Kidney (tissue), 14 donors: ENCODE measurements around the gene ZMYND8. TPM values are rescaled to one million over a fixed set of nuclear protein-coding genes. Genes with fewer than 3 reads are reported as not detected.

Experiments
- DNase-seq, 5 donors: peaks; one replicate each; pipeline ENCODE4 v3.0.0-alpha.2; 2013 to 2020
- FAIRE-seq: peaks from 2 replicates; lab custom pipeline; 2012; peaks lifted over from hg19 to GRCh38; lab: Jason Lieb, UNC
- H3K27ac ChIP-seq, 2 donors: one replicate each; pipeline ENCODE4 v1.7.0; 2013; ENCODE audit warnings: low read depth in 2 of 2, low read length in 2 of 2, inconsistent platforms in 1 of 2
- H3K27me3 ChIP-seq: one replicate; pipeline ENCODE4 v1.7.1; 2013; ENCODE audit warnings: low read length, inconsistent platforms; ENCODE audit not compliant: control insufficient read depth, insufficient read depth
- H3K36me3 ChIP-seq, 3 donors: one replicate each; pipeline versions ENCODE4 v1.7.0 to v1.7.1; 2013; ENCODE audit warnings: low read length in 3 of 3, control low read depth in 1 of 3, inconsistent platforms in 1 of 3; ENCODE audit not compliant: insufficient read depth in 3 of 3, control insufficient read depth in 2 of 3
- H3K4me1 ChIP-seq, 3 donors: one replicate each; pipeline versions ENCODE4 v1.7.0 to v1.7.1; 2013; ENCODE audit warnings: low read length in 3 of 3, inconsistent platforms in 1 of 3, low read depth in 1 of 3; ENCODE audit not compliant: control insufficient read depth in 2 of 3, insufficient read depth in 2 of 3
- H3K4me3 ChIP-seq, 3 donors: one replicate each; pipeline versions ENCODE4 v1.7.0 to v1.8.1; 2013; ENCODE audit warnings: low read length in 3 of 3, control low read depth in 1 of 3, inconsistent platforms in 1 of 3
- H3K9ac ChIP-seq, 3 donors: one replicate each; pipeline versions ENCODE4 v1.7.0 to v1.7.1; 2013; ENCODE audit warnings: low read length in 3 of 3, control low read depth in 1 of 3, inconsistent platforms in 1 of 3
- H3K9me3 ChIP-seq, 3 donors: one replicate each; pipeline versions ENCODE4 v1.7.0 to v1.7.1; 2013; ENCODE audit warnings: low read length in 3 of 3, control low read depth in 1 of 3, inconsistent platforms in 1 of 3; ENCODE audit not compliant: control insufficient read depth in 2 of 3, insufficient read depth in 1 of 3
- intact Hi-C: fragments of 100-400 bp; cut with DNase I; formaldehyde crosslinking; loops from one replicate; pipeline ENCODE4 v1.11.1; 2022
- polyA plus RNA-seq: library from polyadenylated mRNA; stranded (reverse); fragments of 350-450 nt; fragmentation: Illumina TruSeq; extraction: RNeasy Lipid Tissue Mini Kit (QIAGEN cat#74804); gene quantifications from one replicate; pipeline ENCODE4 v1.2.3, GENCODE V29; 2014; ENCODE audit warnings: low read depth, low replicate concordance; ENCODE audit not compliant: insufficient read depth
- total RNA-seq: library from RNA; stranded (reverse); fragmentation: NEBNext Ultra II Directional; extraction: Animal tissue kit (Norgen Biotek cat#: 25700); gene quantifications from one replicate; pipeline ENCODE4 v1.2.1, GENCODE V29; 2021
- TF ChIP-seq, protein P1 (sequence below): IDR thresholded peaks from 3 replicates; pipeline ENCODE4 v1.5.1; 2012; ENCODE audit warnings: mild to moderate bottlenecking, moderate library complexity, borderline replicate concordance; ENCODE audit not compliant: insufficient read depth; ENCODE audit errors: extremely low read depth
- donor health status: control.
- donor health status: control.
- donor health status: control.
- donor health status: control.
- donor health status: control.
- donor health status: DM: yes; HTN: yes; CAD: no.
- donor health status: Normal renal cell carcinoma (clear cell type).

Gene ZMYND8
- total and polyA plus RNA-seq, 2 donors from 2014 or later = 10.5 to 37.5 TPM

DNA sequence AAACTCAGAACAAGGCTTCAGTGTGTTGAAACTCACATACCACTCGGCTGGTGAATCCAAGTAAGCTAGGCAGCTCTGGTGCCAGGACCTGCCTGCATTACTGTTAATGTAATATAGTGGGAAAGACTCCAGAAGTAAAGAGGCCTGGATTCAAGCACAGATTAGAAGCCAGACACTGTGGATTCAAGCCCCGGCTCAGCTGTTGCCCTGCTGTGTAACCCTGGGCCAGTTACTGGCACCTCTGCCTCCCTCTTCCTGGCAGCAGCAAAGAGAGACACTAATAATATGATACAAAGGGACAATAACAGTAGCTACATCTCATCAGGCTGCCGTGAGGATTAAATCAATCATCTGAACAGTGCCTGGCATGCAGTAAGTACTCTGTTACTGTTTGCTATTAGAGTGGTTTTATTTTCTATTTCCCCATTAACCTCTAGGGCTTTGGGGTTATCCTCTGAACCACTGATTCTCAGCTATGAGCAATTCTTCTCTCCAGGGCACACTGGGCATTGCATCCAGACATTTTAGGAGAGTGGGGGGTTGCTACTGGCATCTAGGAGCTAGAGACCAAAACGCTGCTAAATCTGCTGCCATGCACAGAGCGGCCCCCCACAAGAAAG lies 92.9 kb downstream of the ZMYND8 start:
- FAIRE-seq = no peak
- no peak overlapping the region for H3K27ac ChIP-seq

GRCh38 chr20:47263080-47263464 lies 93.4 kb downstream of the ZMYND8 start:
- Histone ChIP-seq H3K4me1 (peaks cover 0 to 10% (median 6%) of the 10 kb centered on the region in 3 donors), H3K36me3 (peaks cover 4 to 27% (median 10%) of the 10 kb centered on the region in 3 donors), H3K9me3 (no peaks in the 10 kb centered on the region), H3K27me3 (no peaks in the 10 kb centered on the region), H3K4me3 (no peak overlapping the region), H3K27ac (no peak overlapping the region), H3K9ac (no peak overlapping the region)
- no peak for DNase-seq
- intact Hi-C loops = no loop called here
- no peak for FAIRE-seq
- TF ChIP-seq, protein P1, sequence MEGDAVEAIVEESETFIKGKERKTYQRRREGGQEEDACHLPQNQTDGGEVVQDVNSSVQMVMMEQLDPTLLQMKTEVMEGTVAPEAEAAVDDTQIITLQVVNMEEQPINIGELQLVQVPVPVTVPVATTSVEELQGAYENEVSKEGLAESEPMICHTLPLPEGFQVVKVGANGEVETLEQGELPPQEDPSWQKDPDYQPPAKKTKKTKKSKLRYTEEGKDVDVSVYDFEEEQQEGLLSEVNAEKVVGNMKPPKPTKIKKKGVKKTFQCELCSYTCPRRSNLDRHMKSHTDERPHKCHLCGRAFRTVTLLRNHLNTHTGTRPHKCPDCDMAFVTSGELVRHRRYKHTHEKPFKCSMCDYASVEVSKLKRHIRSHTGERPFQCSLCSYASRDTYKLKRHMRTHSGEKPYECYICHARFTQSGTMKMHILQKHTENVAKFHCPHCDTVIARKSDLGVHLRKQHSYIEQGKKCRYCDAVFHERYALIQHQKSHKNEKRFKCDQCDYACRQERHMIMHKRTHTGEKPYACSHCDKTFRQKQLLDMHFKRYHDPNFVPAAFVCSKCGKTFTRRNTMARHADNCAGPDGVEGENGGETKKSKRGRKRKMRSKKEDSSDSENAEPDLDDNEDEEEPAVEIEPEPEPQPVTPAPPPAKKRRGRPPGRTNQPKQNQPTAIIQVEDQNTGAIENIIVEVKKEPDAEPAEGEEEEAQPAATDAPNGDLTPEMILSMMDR = no peak

More for the DNA sequence above, 92.9 kb downstream of the ZMYND8 start:
- Histone ChIP-seq H3K27me3 (no peaks in the 10 kb centered on the region), H3K36me3 (peaks cover 4 to 27% (median 10%) of the 10 kb centered on the region in 3 donors), H3K4me1 (peaks cover 0 to 9% (median 6%) of the 10 kb centered on the region in 3 donors), H3K9ac (no peak overlapping the region), H3K9me3 (no peaks in the 10 kb centered on the region), H3K4me3 (no peak overlapping the region)
- TF ChIP-seq, protein P1 = no peak
- intact Hi-C loops = no loop called here
- no peak for DNase-seq

DNA sequence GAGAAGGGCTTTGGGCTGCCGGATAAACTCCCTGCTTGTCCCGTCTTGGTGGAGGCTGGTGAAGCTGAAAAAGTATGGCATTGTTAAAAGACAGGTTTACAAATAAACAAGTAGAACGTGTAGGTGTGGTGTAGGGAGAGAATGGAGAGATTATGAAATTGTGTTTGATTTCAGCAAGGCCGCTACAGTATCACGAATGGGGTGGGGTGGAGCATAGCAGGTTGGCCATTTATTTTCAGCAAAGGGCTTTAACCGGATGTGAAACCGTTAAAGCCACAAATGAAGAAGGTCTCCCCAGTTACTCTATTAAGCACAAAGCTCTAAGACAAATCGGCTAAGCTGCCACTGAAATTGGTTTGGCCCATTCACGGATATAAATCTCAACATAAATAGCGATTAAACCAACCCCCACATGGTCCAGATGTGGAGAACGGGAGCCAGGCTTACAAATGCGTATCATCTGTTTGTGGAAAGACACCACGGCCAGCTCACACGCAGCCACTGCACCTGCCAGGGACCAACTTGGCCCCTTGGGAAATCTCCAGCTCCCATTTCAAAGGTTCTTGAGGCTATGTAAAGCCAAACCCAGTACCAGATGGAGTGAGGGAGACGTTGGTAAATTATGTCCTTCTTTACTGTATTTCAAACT lies 94.0 kb downstream of the ZMYND8 start:
- DNase-seq (no peak), FAIRE-seq (no peak)
- TF ChIP-seq, protein P1 = no peak
- Histone ChIP-seq H3K9me3 (no peaks in the 10 kb centered on the region), H3K27ac (no peak overlapping the region), H3K4me1 (peaks cover 0 to 10% (median 6%) of the 10 kb centered on the region in 3 donors), H3K9ac (no peak overlapping the region), H3K4me3 (no peak overlapping the region), H3K27me3 (no peaks in the 10 kb centered on the region), H3K36me3 (peaks cover 4 to 24% (median 7%) of the 10 kb centered on the region in 3 donors)
- intact Hi-C loops = no loop called here
